GM23338 (cell line): ENCODE data around the gene SYNE1. TPM values are rescaled to one million over a fixed set of nuclear protein-coding genes. Genes with fewer than 3 reads are reported as not detected.
A peak's percentile ranks its signal among the peaks of the same experiment; 100 is the strongest.
"Not testable (repeated sequence)": the region's sequence is repeated elsewhere in the genome, so short reads cannot be mapped to it uniquely, and the experiment has no call there.

Experiments
- ATAC-seq: fragments of 200-7000 bp; cut with Tn5 transposase; 3 replicates; pipeline ENCODE4 v1.9.1; 2020
- DNase-seq: peaks from one replicate; pipeline ENCODE4 v3.0.0-alpha.2; 2015; ENCODE audit warnings: low spot score
- H2AFZ ChIP-seq: fragments of 200-600 bp; sonication (generic); 2 replicates; pipeline ENCODE4 v1.8.0; 2016; ENCODE audit warnings: antibody characterized with exemption, mild to moderate bottlenecking, moderate library complexity
- H3F3A ChIP-seq: fragments of 200-600 bp; sonication (generic); replicated peaks from 2 replicates; pipeline ENCODE4 v1.8.0; 2017; ENCODE audit warnings: antibody characterized with exemption, mixed run types, low read depth
- H3K27ac ChIP-seq: fragments of 200-600 bp; sonication (generic); 2 replicates; pipeline ENCODE4 v1.6.1; 2016; ENCODE audit warnings: low read depth
- H3K27me3 ChIP-seq: fragments of 200-600 bp; sonication (generic); 2 replicates; pipeline ENCODE4 v1.8.0; 2016; ENCODE audit warnings: mild to moderate bottlenecking, mixed run types, moderate library complexity; ENCODE audit not compliant: insufficient read depth
- H3K36me3 ChIP-seq: fragments of 200-600 bp; sonication (generic); 2 replicates; pipeline ENCODE4 v1.8.0; 2016; ENCODE audit warnings: mild to moderate bottlenecking; ENCODE audit not compliant: insufficient read depth
- H3K4me1 ChIP-seq: fragments of 200-600 bp; sonication (generic); 2 replicates; pipeline ENCODE4 v1.8.0; 2016; ENCODE audit warnings: mild to moderate bottlenecking, moderate library complexity; ENCODE audit not compliant: insufficient read depth
- H3K4me2 ChIP-seq: fragments of 200-600 bp; sonication (generic); 2 replicates; pipeline ENCODE4 v1.7.1; 2017; ENCODE audit warnings: mixed run types
- H3K4me3 ChIP-seq: fragments of 200-600 bp; sonication (generic); 2 replicates; pipeline ENCODE4 v1.6.1; 2016; ENCODE audit warnings: mixed run types
- H3K79me2 ChIP-seq: fragments of 200-600 bp; sonication (generic); replicated peaks from 2 replicates; pipeline ENCODE4 v1.8.0; 2017; ENCODE audit warnings: mild to moderate bottlenecking; ENCODE audit not compliant: insufficient read depth
- H3K9me2 ChIP-seq: fragments of 200-600 bp; sonication (generic); 2 replicates; pipeline ENCODE4 v1.8.0; 2017; ENCODE audit not compliant: insufficient read depth
- H4K20me1 ChIP-seq: fragments of 200-600 bp; sonication (generic); replicated peaks from 2 replicates; pipeline ENCODE4 v1.8.0; 2017; ENCODE audit warnings: mild to moderate bottlenecking; ENCODE audit not compliant: insufficient read depth
- H3K27ac Mint-ChIP-seq: 2 replicates; pipeline ENCODE4 v1.8.0; 2020; ENCODE audit warnings: inconsistent platforms, mild to moderate bottlenecking, moderate library complexity, mixed read lengths
- H3K27me3 Mint-ChIP-seq: 3 replicates; pipeline ENCODE4 v1.8.0; 2022; ENCODE audit warnings: low read depth, mild to moderate bottlenecking, moderate library complexity, mixed read lengths, inconsistent platforms; ENCODE audit not compliant: insufficient read depth, poor library complexity
- H3K36me3 Mint-ChIP-seq: 3 replicates; pipeline ENCODE4 v1.8.0; 2021; ENCODE audit warnings: low read depth, mild to moderate bottlenecking, inconsistent platforms, moderate library complexity, mixed read lengths
- H3K4me1 Mint-ChIP-seq: 3 replicates; pipeline ENCODE4 v1.8.0; 2020; ENCODE audit warnings: mild to moderate bottlenecking, inconsistent platforms, mixed read lengths
- H3K4me3 Mint-ChIP-seq: 3 replicates; pipeline ENCODE4 v1.8.0; 2021; ENCODE audit warnings: moderate library complexity, mild to moderate bottlenecking, inconsistent platforms, mixed read lengths
- H3K9me3 Mint-ChIP-seq: 3 replicates; pipeline ENCODE4 v1.8.0; 2020; ENCODE audit warnings: moderate library complexity, mild to moderate bottlenecking, inconsistent platforms, mixed read lengths
- CTCF ChIP-seq, 2 experiments: fragments of 200-600 bp in 1 of 2; sonication (generic) in 1 of 2; conservative IDR thresholded peaks; 2 replicates each; pipeline versions ENCODE4 v1.5.1 to v1.6.1; 2016 to 2017; ENCODE audit warnings: antibody characterized with exemption in 2 of 2, low read depth in 2 of 2, mild to moderate bottlenecking in 2 of 2, moderate library complexity in 1 of 2
- EZH2 ChIP-seq: fragments of 200-600 bp; sonication (generic); IDR thresholded peaks from one replicate; pipeline ENCODE4 v1.8.0; 2017; ENCODE audit warnings: antibody characterized with exemption, mild to moderate bottlenecking, low read depth; ENCODE audit not compliant: unreplicated experiment
- EZH2phosphoT487 ChIP-seq: fragments of 200-600 bp; sonication (generic); IDR thresholded peaks from one replicate; pipeline ENCODE4 v1.8.1; 2018; ENCODE audit warnings: antibody characterized with exemption; ENCODE audit not compliant: unreplicated experiment
- POLR2AphosphoS5 ChIP-seq: IDR thresholded peaks from 2 replicates; pipeline ENCODE4 v1.6.1; 2016; ENCODE audit warnings: antibody characterized with exemption, low read depth
- STAT1 ChIP-seq: IDR thresholded peaks from one replicate; pipeline ENCODE4 v1.6.1; 2016; ENCODE audit warnings: antibody characterized with exemption; ENCODE audit not compliant: unreplicated experiment
- ZNF114 ChIP-seq: fragments of 250-450 bp; sonication (Bioruptor Pico); IDR thresholded peaks from 2 replicates; pipeline ENCODE4 v1.5.0; 2020; ENCODE audit warnings: mild to moderate bottlenecking, moderate library complexity
- ZNF331 ChIP-seq: fragments of 250-450 bp; sonication (Bioruptor Pico); IDR thresholded peaks from 2 replicates; pipeline ENCODE4 v1.5.0; 2020; ENCODE audit warnings: low read depth, mild to moderate bottlenecking, moderate library complexity
- polyA plus RNA-seq: library from polyadenylated mRNA; unstranded; fragments of >200 nt; fragmentation: Nextera tagmentation; extraction: Ambion mirVana; gene quantifications from 2 replicates; pipeline ENCODE4 v1.2.1, GENCODE V29; 2016
- total RNA-seq: library from RNA; depleted of rRNA; stranded (reverse); fragments of >200 nt; shearing (Covaris generic); gene quantifications from 2 replicates; pipeline ENCODE4 v1.2.3, GENCODE V29; 2014
- TF ChIP-seq, protein P1 (sequence below): IDR thresholded peaks from one replicate; pipeline ENCODE4 v1.6.1; 2018; ENCODE audit warnings: antibody characterized with exemption; ENCODE audit not compliant: unreplicated experiment
- TF ChIP-seq, protein P2 (sequence below): IDR thresholded peaks from 2 replicates; pipeline ENCODE4 v1.6.1; 2016; ENCODE audit warnings: antibody characterized with exemption

SYNE1 gene
- total and polyA plus RNA-seq, 2 experiments from 2014 or later: 3.9 to 13.6 TPM

GRCh38 chr6:152329638-152330448 lies 307.3 kb downstream of the SYNE1 start:
- no peaks in the 10 kb centered on the region for H3F3A ChIP-seq
- no peak overlapping the region for H3K4me3 Mint-ChIP-seq
- H3K4me3 ChIP-seq: no peak overlapping the region
- no peak overlapping the region for H3K4me2 ChIP-seq
- no peaks in the 10 kb centered on the region for H3K27me3 ChIP-seq
- no peaks in the 10 kb centered on the region for H3K27me3 Mint-ChIP-seq
- no peaks in the 10 kb centered on the region for H4K20me1 ChIP-seq
- no peak overlapping the region for H3K27ac ChIP-seq
- ATAC-seq: no peak
- H2AFZ ChIP-seq: no peak overlapping the region; the same call in 1 of the 2 replicates
- H3K36me3 ChIP-seq: no peaks in the 10 kb centered on the region
- no peaks in the 10 kb centered on the region for H3K9me3 Mint-ChIP-seq
- no peaks in the 10 kb centered on the region for H3K4me1 Mint-ChIP-seq
- H3K79me2 ChIP-seq: no peaks in the 10 kb centered on the region
- peak overlapping the region; percentile 52; the same call in 1 of the 2 replicates for H3K27ac Mint-ChIP-seq
- DNase-seq: no peak
- 0 out of 2 replicates have a peak, but pooled peaks cover 3% of the 10 kb centered on the region for H3K9me2 ChIP-seq
- H3K4me1 ChIP-seq: no peaks in the 10 kb centered on the region
- H3K36me3 Mint-ChIP-seq: no peaks in the 10 kb centered on the region
- TF ChIP-seq, protein P1, sequence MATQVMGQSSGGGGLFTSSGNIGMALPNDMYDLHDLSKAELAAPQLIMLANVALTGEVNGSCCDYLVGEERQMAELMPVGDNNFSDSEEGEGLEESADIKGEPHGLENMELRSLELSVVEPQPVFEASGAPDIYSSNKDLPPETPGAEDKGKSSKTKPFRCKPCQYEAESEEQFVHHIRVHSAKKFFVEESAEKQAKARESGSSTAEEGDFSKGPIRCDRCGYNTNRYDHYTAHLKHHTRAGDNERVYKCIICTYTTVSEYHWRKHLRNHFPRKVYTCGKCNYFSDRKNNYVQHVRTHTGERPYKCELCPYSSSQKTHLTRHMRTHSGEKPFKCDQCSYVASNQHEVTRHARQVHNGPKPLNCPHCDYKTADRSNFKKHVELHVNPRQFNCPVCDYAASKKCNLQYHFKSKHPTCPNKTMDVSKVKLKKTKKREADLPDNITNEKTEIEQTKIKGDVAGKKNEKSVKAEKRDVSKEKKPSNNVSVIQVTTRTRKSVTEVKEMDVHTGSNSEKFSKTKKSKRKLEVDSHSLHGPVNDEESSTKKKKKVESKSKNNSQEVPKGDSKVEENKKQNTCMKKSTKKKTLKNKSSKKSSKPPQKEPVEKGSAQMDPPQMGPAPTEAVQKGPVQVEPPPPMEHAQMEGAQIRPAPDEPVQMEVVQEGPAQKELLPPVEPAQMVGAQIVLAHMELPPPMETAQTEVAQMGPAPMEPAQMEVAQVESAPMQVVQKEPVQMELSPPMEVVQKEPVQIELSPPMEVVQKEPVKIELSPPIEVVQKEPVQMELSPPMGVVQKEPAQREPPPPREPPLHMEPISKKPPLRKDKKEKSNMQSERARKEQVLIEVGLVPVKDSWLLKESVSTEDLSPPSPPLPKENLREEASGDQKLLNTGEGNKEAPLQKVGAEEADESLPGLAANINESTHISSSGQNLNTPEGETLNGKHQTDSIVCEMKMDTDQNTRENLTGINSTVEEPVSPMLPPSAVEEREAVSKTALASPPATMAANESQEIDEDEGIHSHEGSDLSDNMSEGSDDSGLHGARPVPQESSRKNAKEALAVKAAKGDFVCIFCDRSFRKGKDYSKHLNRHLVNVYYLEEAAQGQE: no peak
- TF ChIP-seq EZH2phosphoT487 (no peak), ZNF114 (CRISPR knock-in tag) (no peak), POLR2AphosphoS5 (no peak), EZH2 (no peak), STAT1 (no peak), ZNF331 (CRISPR knock-in tag) (no peak), CTCF (conservative IDR thresholded peaks at IDR 0.05; ENCODE audit: low read depth in 2 of 2) (no peak)
- TF ChIP-seq, protein P2, sequence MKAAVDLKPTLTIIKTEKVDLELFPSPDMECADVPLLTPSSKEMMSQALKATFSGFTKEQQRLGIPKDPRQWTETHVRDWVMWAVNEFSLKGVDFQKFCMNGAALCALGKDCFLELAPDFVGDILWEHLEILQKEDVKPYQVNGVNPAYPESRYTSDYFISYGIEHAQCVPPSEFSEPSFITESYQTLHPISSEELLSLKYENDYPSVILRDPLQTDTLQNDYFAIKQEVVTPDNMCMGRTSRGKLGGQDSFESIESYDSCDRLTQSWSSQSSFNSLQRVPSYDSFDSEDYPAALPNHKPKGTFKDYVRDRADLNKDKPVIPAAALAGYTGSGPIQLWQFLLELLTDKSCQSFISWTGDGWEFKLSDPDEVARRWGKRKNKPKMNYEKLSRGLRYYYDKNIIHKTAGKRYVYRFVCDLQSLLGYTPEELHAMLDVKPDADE: no peak

- H3K36me3 Mint-ChIP-seq, H3K79me2 ChIP-seq, ATAC-seq, H3K4me1 Mint-ChIP-seq, H3K9me3 Mint-ChIP-seq, H3K4me2 ChIP-seq, H4K20me1 ChIP-seq, H3K36me3 ChIP-seq, H2AFZ ChIP-seq, H3K4me1 ChIP-seq, H3K4me3 Mint-ChIP-seq, H3K27ac Mint-ChIP-seq, DNase-seq, H3K4me3 ChIP-seq, H3F3A ChIP-seq, H3K27me3 Mint-ChIP-seq, H3K9me2 ChIP-seq, H3K27me3 ChIP-seq, H3K27ac ChIP-seq: not testable (repeated sequence)
Observed at GRCh38 chr6:152328200-152328599, 309.0 kb downstream of the SYNE1 start.
